Mesendoderm (in vitro differentiated cells): ENCODE results near the gene AQP7.
"Not testable (repeated sequence)": the region's sequence is repeated elsewhere in the genome, so short reads cannot be mapped to it uniquely, and the experiment has no call there.

Experiments used
- DNase-seq: peaks from one replicate; pipeline ENCODE4 v3.0.0; 2013
- H2AK5ac ChIP-seq: 2 replicates; pipeline ENCODE4 v1.6.1; 2013; ENCODE audit warnings: low read length, inconsistent platforms
- H2BK120ac ChIP-seq: 2 replicates; pipeline ENCODE4 v1.6.1; 2013; ENCODE audit warnings: low read depth, mild to moderate bottlenecking, low read length, moderate library complexity, mixed read lengths
- H2BK15ac ChIP-seq: replicated peaks from 2 replicates; pipeline ENCODE4 v1.6.1; 2013; ENCODE audit warnings: low read depth, mild to moderate bottlenecking, moderate library complexity
- H2BK5ac ChIP-seq: 2 replicates; pipeline ENCODE4 v1.6.1; 2013; ENCODE audit warnings: low read length, inconsistent platforms
- H3K18ac ChIP-seq: 2 replicates; pipeline ENCODE4 v1.6.1; 2013; ENCODE audit warnings: mild to moderate bottlenecking, low read length, mixed read lengths
- H3K23ac ChIP-seq: one replicate; pipeline ENCODE4 v1.6.1; 2013; ENCODE audit warnings: low read length
- H3K27ac ChIP-seq: 2 replicates; pipeline ENCODE4 v1.5.1; 2013; ENCODE audit warnings: low read depth, mild to moderate bottlenecking, inconsistent platforms, low read length, moderate library complexity
- H3K27me3 ChIP-seq: 2 replicates; pipeline ENCODE4 v1.6.1; 2013; ENCODE audit warnings: low read length, control low read depth, mild to moderate bottlenecking, inconsistent platforms; ENCODE audit not compliant: insufficient read depth, poor library complexity
- H3K36me3 ChIP-seq: 2 replicates; pipeline ENCODE4 v1.6.1; 2013; ENCODE audit warnings: low read length, inconsistent platforms; ENCODE audit not compliant: control insufficient read depth, insufficient read depth
- H3K4ac ChIP-seq: one replicate; pipeline ENCODE4 v1.6.1; 2013; ENCODE audit warnings: low read depth, mild to moderate bottlenecking, low read length, moderate library complexity
- H3K4me1 ChIP-seq: 2 replicates; pipeline ENCODE4 v1.6.1; 2013; ENCODE audit warnings: low read depth, low read length, inconsistent platforms; ENCODE audit not compliant: control insufficient read depth
- H3K4me2 ChIP-seq: 2 replicates; pipeline ENCODE4 v1.6.1; 2013; ENCODE audit warnings: low read length
- H3K4me3 ChIP-seq: 2 replicates; pipeline ENCODE4 v1.5.1; 2013; ENCODE audit warnings: mild to moderate bottlenecking, low read length
- H3K56ac ChIP-seq: one replicate; pipeline ENCODE4 v1.6.1; 2013; ENCODE audit warnings: low read length
- H3K79me1 ChIP-seq: 2 replicates; pipeline ENCODE4 v1.6.1; 2013; ENCODE audit warnings: low read length, inconsistent platforms
- H3K79me2 ChIP-seq: 2 replicates; pipeline ENCODE4 v1.6.1; 2013; ENCODE audit warnings: mild to moderate bottlenecking, low read length; ENCODE audit not compliant: control insufficient read depth, insufficient read depth
- H3K9ac ChIP-seq: 2 replicates; pipeline ENCODE4 v1.6.1; 2013; ENCODE audit warnings: low read length, inconsistent platforms
- H4K5ac ChIP-seq: one replicate; pipeline ENCODE4 v1.6.1; 2013; ENCODE audit warnings: low read length
- H4K8ac ChIP-seq: one replicate; pipeline ENCODE4 v1.6.1; 2013; ENCODE audit warnings: low read depth, mild to moderate bottlenecking, control low read depth, low read length, moderate library complexity
- WGBS: extraction: QIAGEN DNeasy Blood & Tissue Kit; methylation state at CpG from one replicate; pipeline ENCODE4 v1.1.7; 2013; ENCODE audit warnings: low lambda C conversion rate, missing lambda C conversion rate; ENCODE audit not compliant: insufficient coverage; ENCODE audit errors: extremely low coverage; 5-methylcytosine and 5-hydroxymethylcytosine counted together

AQP7 gene

DNA sequence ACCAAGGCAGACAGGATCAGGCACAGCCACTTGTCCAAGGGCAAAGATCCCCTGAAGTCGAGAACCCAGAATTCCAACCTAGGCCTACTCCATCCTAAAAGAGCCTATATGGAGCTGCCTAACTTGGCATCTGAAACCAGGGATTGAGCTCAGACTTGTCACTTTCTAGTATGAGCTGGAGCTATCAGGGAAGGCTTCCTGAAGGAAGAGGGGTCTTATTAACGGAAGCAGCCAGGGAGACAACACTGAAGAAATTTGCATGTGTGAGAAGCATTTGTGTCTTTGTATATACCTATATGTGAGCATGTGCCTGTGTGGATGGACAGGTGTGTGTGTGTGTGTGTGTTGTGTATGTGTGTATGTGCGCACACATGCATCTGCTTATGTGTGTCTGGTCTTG is 4.7 kb upstream of the AQP7 start:
- H2BK120ac ChIP-seq, result no peak overlapping the region
- H3K4me1 ChIP-seq, result no peaks in the 10 kb centered on the region
- no peak overlapping the region for H3K56ac ChIP-seq
- no peak overlapping the region for H4K8ac ChIP-seq
- H3K79me2 ChIP-seq, result no peaks in the 10 kb centered on the region
- H3K4me2 ChIP-seq, result no peak overlapping the region
- WGBS, result no CpG with 5 or more reads among the region's 3 CpGs
- H3K18ac ChIP-seq, result no peak overlapping the region
- no peak overlapping the region for H3K4me3 ChIP-seq
- H3K27me3 ChIP-seq, result no peaks in the 10 kb centered on the region
- no peak overlapping the region for H4K5ac ChIP-seq
- no peak overlapping the region for H3K23ac ChIP-seq
- no peak overlapping the region for H2BK15ac ChIP-seq
- no peak overlapping the region for H3K27ac ChIP-seq
- H3K4ac ChIP-seq, result no peak overlapping the region
- no peaks in the 10 kb centered on the region for H3K36me3 ChIP-seq
- H2BK5ac ChIP-seq, result no peak overlapping the region
- no peak for DNase-seq
- no peaks in the 10 kb centered on the region for H3K79me1 ChIP-seq
- no peak overlapping the region for H3K9ac ChIP-seq
- H2AK5ac ChIP-seq, result no peak overlapping the region

DNA sequence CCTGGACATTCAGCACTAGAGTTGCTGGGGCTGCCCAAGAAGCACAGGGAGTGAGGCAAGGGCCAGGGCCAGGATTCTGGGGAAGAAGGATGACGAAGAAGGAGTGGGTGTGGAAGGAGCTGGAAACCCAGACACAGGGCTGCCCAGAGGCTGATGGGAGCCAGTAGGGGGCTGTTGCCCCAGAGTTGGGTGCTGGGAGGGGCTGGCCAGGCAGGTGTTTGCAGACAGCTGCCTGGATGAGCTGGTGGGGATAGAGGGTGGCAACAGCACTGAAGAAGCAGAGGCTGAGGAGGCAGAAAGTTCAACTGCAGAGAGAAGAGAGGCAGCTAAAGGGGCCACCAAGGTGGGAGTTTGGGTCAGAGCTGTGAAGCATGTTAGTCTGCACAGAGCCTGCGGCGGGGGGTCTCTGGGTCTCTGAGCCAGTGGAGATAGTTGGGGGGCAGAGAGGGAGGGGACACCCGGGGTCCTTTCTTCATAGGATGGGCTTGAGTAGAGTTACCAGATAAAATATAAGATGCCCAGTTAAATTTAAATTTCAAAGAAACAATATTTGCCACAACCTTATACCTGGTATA is 2.5 kb upstream of the AQP7 start:
- no peak overlapping the region for H3K4me3 ChIP-seq
- no peak overlapping the region for H3K23ac ChIP-seq
- no peak overlapping the region for H3K4me2 ChIP-seq
- H3K36me3 ChIP-seq, result no peaks in the 10 kb centered on the region
- H2BK15ac ChIP-seq, result no peak overlapping the region
- H3K4ac ChIP-seq, result no peak overlapping the region
- no peak overlapping the region for H3K56ac ChIP-seq
- H2BK120ac ChIP-seq, result no peak overlapping the region
- H3K79me2 ChIP-seq, result no peaks in the 10 kb centered on the region
- no peak overlapping the region for H3K27ac ChIP-seq
- H3K79me1 ChIP-seq, result no peaks in the 10 kb centered on the region
- DNase-seq, result no peak
- no peak overlapping the region for H2BK5ac ChIP-seq
- no peaks in the 10 kb centered on the region for H3K4me1 ChIP-seq
- WGBS, result no CpG with 5 or more reads among the region's 4 CpGs
- no peak overlapping the region for H4K5ac ChIP-seq
- no peak overlapping the region for H2AK5ac ChIP-seq
- no peaks in the 10 kb centered on the region for H3K27me3 ChIP-seq
- no peak overlapping the region for H4K8ac ChIP-seq
- H3K18ac ChIP-seq, result no peak overlapping the region
- H3K9ac ChIP-seq, result no peak overlapping the region

DNA sequence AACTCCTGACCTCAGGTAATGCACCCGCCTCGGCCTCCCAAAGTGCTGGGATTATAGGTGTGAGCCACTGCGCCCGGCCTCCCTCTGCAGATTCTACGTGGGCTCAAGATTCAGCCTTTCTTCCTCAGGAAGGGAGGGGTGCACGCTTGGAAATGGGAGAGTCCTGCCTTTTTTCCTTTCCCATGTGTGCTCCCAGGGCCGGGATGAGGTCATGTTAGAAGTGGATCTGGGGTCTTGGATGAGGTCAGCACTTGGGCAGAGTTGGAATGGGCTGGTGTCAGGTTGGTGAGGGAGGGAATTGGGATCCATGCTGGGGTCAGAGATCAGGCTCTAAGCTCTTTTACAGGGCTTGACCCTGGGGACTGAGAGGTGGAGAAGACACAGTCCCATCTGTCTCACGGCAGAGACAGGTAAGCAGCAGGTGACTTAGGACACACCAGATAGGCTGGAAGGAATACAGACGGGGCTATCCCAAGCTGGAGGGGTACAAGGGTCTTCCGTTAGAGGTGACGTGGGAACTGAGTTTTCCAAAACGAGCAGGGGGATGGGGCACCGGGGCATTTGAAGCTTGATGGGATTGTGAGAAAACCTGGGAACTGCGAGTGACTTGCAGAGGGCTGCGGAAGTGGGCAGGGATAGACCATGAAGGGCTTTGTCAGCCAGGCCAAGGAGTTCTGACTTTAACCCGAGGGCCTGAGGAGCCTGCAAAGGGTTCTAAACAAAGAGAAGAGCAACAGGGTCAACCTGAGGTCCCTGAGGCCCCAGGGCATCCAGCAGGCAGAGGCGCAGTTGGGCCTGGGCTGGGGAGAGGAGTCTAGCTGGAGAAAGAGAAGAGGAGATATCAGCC is 1.8 kb upstream of the AQP7 start:
- no peaks in the 10 kb centered on the region for H3K27me3 ChIP-seq
- H3K4me1 ChIP-seq, result no peaks in the 10 kb centered on the region
- no peak overlapping the region for H4K5ac ChIP-seq
- no peak overlapping the region for H3K4ac ChIP-seq
- no peak overlapping the region for H3K4me2 ChIP-seq
- H2BK5ac ChIP-seq, result no peak overlapping the region
- no peak for DNase-seq
- no peaks in the 10 kb centered on the region for H3K79me2 ChIP-seq
- H3K36me3 ChIP-seq, result no peaks in the 10 kb centered on the region
- no peak overlapping the region for H2BK15ac ChIP-seq
- H3K56ac ChIP-seq, result no peak overlapping the region
- H3K18ac ChIP-seq, result no peak overlapping the region
- no peak overlapping the region for H3K9ac ChIP-seq
- H4K8ac ChIP-seq, result no peak overlapping the region
- H2AK5ac ChIP-seq, result no peak overlapping the region
- no CpG with 5 or more reads among the region's 17 CpGs for WGBS
- no peak overlapping the region for H2BK120ac ChIP-seq
- no peak overlapping the region for H3K27ac ChIP-seq
- H3K79me1 ChIP-seq, result no peaks in the 10 kb centered on the region
- H3K23ac ChIP-seq, result no peak overlapping the region
- no peak overlapping the region for H3K4me3 ChIP-seq

DNA sequence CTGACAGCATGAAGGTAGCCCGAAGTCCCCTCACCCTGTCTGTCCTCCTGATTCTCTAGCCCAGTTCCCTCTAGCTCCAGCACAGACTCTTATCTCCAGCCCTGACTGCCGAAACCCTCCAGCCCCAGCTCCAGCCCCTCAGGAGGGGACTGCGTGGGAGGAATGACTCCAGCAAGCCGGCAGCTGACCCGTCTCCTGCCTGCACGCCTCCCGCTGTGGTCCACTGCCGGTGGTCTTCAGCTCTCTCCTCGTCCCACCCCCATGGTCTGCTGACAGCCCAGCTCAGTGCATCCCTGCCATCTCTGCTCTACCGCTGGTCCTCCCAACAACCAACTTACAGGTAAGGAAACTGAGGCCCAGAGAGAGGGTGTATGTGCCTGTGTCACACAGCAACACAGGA is 559 bp downstream of the AQP7 start:
- H3K4me1 ChIP-seq, H4K5ac ChIP-seq, H3K23ac ChIP-seq, H3K36me3 ChIP-seq, H3K27me3 ChIP-seq, H3K18ac ChIP-seq, H4K8ac ChIP-seq, H3K79me1 ChIP-seq, H3K4me2 ChIP-seq, H2BK120ac ChIP-seq, H2BK15ac ChIP-seq, H3K27ac ChIP-seq, H3K79me2 ChIP-seq, H3K56ac ChIP-seq, DNase-seq, H2AK5ac ChIP-seq, H3K4ac ChIP-seq, H3K4me3 ChIP-seq, H3K9ac ChIP-seq, H2BK5ac ChIP-seq: not testable (repeated sequence)
- WGBS, result no CpG with 5 or more reads among the region's 10 CpGs

DNA sequence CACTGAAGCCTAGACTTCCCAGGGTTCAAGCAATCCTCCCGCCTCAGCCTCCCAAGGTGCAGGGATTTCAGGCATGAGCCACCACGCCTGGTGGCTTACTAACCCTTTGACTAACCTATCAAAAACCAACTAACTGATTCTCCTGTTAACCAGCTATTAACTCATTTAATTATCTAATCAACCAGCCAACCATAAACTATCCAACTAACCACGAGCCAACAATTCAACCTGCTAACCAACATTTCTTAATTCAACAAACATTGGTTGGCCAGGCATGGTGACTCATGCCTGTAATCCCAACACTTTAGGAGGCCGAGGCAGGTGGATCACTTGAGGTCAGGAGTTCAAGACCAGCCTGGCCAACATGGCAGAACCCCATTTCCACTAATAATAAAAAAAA is 3.3 kb downstream of the AQP7 start:
- not testable (repeated sequence) for H2BK5ac ChIP-seq, H3K79me2 ChIP-seq, H3K9ac ChIP-seq, H4K5ac ChIP-seq, H3K18ac ChIP-seq, H3K27ac ChIP-seq, H3K4me1 ChIP-seq, H3K4me2 ChIP-seq, H3K36me3 ChIP-seq, H4K8ac ChIP-seq, H2BK120ac ChIP-seq, H3K23ac ChIP-seq, H2AK5ac ChIP-seq, H3K79me1 ChIP-seq, H3K27me3 ChIP-seq, DNase-seq, H2BK15ac ChIP-seq, H3K4me3 ChIP-seq, H3K4ac ChIP-seq, H3K56ac ChIP-seq
- no CpG with 5 or more reads among the region's 4 CpGs for WGBS
